Measurements from ENCODE around the gene PILRA.

The PILRA gene

DNA sequence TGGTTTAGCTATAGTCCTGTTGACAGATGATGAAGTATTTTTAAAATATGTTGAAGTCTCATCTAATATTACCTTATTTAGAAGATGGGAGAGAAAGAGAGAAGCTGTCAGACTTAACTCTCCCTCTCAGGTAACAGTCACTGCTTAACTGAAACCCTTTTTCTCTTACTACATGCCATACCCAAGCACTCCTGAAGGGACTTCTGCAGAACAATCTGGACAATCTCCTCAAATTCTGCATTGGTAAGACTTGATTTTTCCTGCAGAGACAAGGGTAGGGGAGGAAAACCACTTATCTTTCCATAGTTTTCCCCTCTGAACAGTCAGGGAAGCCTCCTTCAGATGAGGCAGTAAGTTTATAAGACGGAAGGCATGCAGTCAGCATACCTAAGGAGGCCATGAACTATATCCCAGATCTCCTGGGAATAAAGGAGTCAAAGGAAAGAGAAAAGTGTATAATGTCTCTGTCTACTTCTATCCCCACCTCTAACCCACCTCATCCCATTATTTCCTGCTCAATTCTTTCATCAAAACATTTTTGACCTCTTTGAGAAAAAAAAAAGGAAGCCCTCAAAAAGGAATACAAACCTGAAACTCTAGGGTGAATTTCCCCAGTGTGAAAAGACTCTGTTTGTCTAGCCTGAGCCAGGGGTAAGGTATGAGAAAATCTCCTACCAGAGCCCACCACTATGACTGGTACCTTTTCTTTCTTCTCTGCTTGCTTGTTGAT is 45.8 kb downstream of the PILRA start:
- TF ChIP-seq, protein P1, sequence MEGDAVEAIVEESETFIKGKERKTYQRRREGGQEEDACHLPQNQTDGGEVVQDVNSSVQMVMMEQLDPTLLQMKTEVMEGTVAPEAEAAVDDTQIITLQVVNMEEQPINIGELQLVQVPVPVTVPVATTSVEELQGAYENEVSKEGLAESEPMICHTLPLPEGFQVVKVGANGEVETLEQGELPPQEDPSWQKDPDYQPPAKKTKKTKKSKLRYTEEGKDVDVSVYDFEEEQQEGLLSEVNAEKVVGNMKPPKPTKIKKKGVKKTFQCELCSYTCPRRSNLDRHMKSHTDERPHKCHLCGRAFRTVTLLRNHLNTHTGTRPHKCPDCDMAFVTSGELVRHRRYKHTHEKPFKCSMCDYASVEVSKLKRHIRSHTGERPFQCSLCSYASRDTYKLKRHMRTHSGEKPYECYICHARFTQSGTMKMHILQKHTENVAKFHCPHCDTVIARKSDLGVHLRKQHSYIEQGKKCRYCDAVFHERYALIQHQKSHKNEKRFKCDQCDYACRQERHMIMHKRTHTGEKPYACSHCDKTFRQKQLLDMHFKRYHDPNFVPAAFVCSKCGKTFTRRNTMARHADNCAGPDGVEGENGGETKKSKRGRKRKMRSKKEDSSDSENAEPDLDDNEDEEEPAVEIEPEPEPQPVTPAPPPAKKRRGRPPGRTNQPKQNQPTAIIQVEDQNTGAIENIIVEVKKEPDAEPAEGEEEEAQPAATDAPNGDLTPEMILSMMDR (IDR thresholded peaks at IDR 0.05; ENCODE audit: low read depth, low read length, missing control alignments) = peak; percentile 7
- DNase-seq (ENCODE audit: low read depth) = no peak
- no peak overlapping the region for H3K4me3 ChIP-seq (ENCODE audit: low read depth, low read length)

DNA sequence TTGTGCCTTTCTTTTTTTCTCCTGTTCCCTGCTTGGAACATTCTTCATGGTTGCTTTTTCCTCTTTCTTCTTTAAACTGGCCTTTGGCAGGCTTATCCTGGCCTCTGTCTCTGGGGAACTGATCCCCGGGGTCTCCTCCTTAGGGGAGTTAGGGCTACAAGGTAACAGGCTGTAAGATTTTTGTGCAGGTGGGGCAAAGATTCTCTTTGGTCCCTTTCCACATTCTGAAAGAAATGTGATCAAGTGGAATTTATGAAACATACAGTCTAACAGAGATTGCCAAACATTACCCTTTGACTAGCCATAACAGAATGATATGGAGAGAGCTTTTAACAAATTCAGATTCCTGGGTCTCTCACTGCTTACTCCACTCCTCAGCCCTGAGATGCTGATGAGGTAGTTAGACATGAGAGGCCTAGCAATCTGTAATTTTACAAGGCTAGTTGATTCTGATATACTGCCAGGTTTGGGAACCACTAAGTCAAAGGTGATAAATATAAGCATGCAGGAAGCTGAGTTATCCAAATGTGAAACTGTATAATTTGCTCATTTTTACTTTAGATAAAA is 46.5 kb downstream of the PILRA start:
- DNase-seq (ENCODE audit: low read depth) = no peak
- H3K4me3 ChIP-seq (ENCODE audit: low read depth, low read length) = no peak overlapping the region
- TF ChIP-seq, protein P1 (IDR thresholded peaks at IDR 0.05; ENCODE audit: low read depth, low read length, missing control alignments) = no peak

DNA sequence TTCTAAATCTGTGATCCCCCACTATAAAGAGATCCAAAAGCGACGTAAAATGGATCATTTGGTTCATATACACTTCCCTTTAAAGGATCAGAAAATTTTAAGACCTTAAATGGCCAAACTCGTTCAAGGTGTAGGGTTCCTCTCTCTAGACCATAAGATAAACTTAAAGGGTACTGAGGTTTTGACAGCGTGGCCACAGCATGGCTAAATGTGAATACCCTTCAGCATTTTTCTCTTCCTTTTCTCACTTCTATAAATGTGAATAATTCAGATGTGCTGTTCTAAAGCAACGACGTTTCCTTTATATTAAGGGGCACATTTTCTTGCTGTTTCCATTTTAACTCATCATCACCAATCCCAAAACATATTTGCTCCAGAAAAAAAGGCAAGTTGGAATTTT is 50.0 kb downstream of the PILRA start:
- no peak for DNase-seq (ENCODE audit: low read depth)
- TF ChIP-seq, protein P1 (IDR thresholded peaks at IDR 0.05; ENCODE audit: low read depth, low read length, missing control alignments) = no peak
- no peak overlapping the region for H3K4me3 ChIP-seq (ENCODE audit: low read depth, low read length)

DNA sequence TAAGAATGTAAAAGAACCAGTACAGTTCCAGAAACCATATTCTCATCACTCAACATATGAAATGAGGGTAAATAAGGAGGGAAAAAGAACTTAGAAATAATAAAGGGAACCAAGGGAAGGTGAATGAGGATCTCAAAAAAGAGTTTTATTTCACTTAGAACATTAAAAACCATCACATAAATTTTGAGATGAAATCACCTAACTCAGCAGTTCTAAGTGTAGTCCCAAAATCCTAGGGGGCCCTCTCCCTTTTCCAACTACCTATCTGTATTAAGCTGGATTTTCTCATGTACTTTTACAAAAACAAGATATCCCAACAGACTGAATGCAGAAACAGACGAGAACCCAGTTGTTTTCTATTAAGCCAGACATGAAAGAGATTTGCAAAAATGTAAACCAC is 52.1 kb downstream of the PILRA start:
- TF ChIP-seq, protein P1 (IDR thresholded peaks at IDR 0.05; ENCODE audit: low read depth, low read length, missing control alignments) = no peak
- no peak for DNase-seq (ENCODE audit: low read depth)
- no peak overlapping the region for H3K4me3 ChIP-seq (ENCODE audit: low read depth, low read length)

DNA sequence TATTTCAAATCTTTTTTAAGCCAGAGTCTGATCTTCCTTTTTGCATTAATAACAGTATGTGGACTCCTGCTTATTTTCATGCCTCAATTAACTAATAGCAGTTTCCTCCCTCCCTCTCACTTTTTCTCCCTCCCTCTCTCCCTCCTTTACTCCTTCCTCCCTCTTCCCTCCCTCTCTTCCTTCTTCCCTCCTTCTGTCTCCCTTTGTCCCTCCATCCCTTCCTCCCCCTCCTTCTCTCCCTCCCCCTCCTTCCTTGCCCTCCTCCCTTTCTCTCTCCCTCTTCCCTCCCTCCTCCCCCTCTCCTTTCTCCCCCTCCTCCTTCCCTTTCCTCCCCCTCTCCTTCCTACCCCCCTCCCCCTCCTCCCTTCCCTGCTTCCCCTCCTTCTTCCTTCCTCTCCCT is 53.2 kb downstream of the PILRA start:
- no peak for DNase-seq (ENCODE audit: low read depth)
- H3K4me3 ChIP-seq (ENCODE audit: low read depth, low read length) = no peak overlapping the region
- TF ChIP-seq, protein P1 (IDR thresholded peaks at IDR 0.05; ENCODE audit: low read depth, low read length, missing control alignments) = no peak

DNA sequence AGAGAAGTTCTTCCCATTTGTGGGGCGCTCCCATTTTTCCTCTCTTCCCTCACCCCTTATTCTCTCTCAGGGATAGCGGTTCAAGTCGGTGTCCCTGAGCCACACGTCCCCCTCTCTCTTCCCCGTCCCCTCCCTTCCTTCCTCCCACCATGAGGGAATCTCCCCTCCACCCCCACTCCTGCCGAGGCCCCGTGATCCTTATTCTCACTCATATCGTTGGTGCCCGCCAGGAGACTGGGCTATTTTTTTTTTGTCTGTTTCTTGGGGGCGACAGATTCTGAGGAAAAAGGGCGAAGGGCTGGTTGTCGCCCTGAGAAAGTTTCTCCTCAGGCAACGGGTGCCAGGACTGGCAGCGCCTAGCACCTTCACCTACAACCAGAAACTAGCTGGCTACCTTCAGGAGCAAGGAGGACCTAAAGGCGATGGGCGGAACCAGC is 54.5 kb downstream of the PILRA start:
- no peak overlapping the region; the same call in 1 of the 2 replicates for H3K4me3 ChIP-seq (ENCODE audit: low read depth, low read length)
- DNase-seq (ENCODE audit: low read depth) = no peak
- TF ChIP-seq, protein P1 (IDR thresholded peaks at IDR 0.05; ENCODE audit: low read depth, low read length, missing control alignments) = no peak
